Measurements from ENCODE around the gene CSMD2. TPM values are rescaled to one million over a fixed set of nuclear protein-coding genes. Genes with fewer than 3 reads are reported as not detected.

Gene CSMD2
- total RNA-seq, 1 experiment from 2014 or later, result not detected

DNA sequence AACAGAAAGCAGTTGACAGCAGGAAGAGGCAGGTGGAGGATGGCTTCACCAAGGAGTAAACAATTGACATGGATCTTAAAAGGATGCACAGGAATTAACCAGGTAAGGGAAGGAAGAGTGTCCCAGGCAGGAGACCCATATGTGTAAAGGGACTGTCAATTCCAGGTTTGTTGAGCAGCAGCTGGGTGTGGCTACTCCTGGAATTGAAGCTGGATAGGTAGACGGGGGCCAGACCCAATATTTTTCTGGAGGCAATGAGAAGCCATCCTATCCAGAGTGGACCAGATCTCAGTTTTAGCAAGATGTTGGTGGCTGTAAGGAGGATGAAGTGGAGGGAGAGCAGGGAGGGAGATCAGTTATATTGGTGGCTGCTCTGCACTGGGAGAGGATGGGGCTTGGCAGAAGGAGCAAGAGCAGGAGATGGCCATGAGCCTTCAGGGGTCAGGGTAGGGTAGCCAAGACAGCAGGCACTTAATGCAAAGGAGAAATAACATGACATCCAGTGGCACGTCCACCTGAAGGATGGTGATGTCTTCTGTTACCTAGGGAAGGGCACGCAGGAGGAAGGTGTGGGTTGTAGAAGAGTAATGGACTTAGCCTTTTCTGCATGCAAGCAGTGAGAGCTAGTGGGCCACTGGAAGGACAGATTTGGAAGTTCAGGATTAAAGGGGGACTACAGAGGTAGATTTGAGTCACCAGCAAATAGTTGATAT is 447.9 kb downstream of the CSMD2 start:
- Histone ChIP-seq H3K36me3 (ENCODE audit: low read depth) (no peaks in the 10 kb centered on the region), H3K27ac (no peak overlapping the region), H3K9me2 (ENCODE audit: insufficient read depth) (no peaks in the 10 kb centered on the region), H3K4me3 (no peak overlapping the region), H3K9me3 (ENCODE audit: insufficient read depth, low read depth) (no peaks in the 10 kb centered on the region), H3K4me2 (no peak overlapping the region), H4K20me1 (ENCODE audit: insufficient read depth) (no peaks in the 10 kb centered on the region), H2AFZ (no peak overlapping the region), H3K4me1 (replicated peaks; ENCODE audit: insufficient read depth) (no peaks in the 10 kb centered on the region), H3K27me3 (ENCODE audit: insufficient read depth, low read depth) (peaks cover 72% of the 10 kb centered on the region), H3K79me2 (ENCODE audit: low read depth) (no peaks in the 10 kb centered on the region), H3F3A (ENCODE audit: insufficient read depth, low read depth) (no peaks in the 10 kb centered on the region)
- ChIA-PET POLR2A (ENCODE audit: unreplicated experiment) (no interaction called here), CTCF (no interaction called here)
- BruUV-seq (replicated peaks), result no TSS peak
- intact Hi-C loops (cut with micrococcal nuclease; ENCODE audit: unreplicated experiment), result no loop called here
- TF ChIP-seq EZH2 (IDR thresholded peaks at IDR 0.05; ENCODE audit: low read depth), result no peak
- TF ChIP-seq, protein P1, sequence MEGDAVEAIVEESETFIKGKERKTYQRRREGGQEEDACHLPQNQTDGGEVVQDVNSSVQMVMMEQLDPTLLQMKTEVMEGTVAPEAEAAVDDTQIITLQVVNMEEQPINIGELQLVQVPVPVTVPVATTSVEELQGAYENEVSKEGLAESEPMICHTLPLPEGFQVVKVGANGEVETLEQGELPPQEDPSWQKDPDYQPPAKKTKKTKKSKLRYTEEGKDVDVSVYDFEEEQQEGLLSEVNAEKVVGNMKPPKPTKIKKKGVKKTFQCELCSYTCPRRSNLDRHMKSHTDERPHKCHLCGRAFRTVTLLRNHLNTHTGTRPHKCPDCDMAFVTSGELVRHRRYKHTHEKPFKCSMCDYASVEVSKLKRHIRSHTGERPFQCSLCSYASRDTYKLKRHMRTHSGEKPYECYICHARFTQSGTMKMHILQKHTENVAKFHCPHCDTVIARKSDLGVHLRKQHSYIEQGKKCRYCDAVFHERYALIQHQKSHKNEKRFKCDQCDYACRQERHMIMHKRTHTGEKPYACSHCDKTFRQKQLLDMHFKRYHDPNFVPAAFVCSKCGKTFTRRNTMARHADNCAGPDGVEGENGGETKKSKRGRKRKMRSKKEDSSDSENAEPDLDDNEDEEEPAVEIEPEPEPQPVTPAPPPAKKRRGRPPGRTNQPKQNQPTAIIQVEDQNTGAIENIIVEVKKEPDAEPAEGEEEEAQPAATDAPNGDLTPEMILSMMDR (conservative IDR thresholded peaks at IDR 0.05), result no peak
- no peak for DNase-seq

DNA sequence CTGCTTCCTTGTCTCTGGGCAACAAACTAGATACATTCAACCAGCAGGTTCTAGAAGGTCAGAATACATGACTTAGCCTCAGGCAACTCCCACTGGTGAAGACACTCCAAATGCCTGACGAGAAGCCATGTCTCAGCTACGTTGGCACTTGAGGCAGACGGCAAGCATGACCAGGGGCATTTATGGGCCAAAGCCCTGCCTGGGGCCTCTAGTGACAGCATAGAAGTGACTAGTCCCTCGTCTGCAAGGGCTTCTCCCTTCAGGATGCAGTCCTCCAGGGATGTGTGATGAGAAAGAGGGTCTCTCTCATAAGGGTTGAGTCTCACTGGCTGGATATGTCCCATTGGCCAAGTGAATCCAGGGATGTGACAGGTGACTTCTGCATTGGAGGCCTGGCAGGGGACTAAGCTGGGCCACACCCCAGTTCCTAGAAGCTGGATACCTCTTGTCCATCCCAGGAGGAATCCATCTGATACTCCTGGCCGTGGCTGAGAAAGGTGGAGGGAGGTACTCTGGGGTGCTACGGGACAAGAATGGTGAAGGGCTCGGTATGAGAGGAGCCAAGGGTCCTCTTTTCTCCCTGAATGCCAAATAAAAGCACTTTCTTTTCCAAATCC is 449.7 kb downstream of the CSMD2 start:
- no peak overlapping the region for H3K4me2 ChIP-seq
- H3K9me2 ChIP-seq (ENCODE audit: insufficient read depth), result no peaks in the 10 kb centered on the region
- no peaks in the 10 kb centered on the region for H3F3A ChIP-seq (ENCODE audit: insufficient read depth, low read depth)
- no peaks in the 10 kb centered on the region for H3K79me2 ChIP-seq (ENCODE audit: low read depth)
- TF ChIP-seq EZH2 (IDR thresholded peaks at IDR 0.05; ENCODE audit: low read depth), result no peak
- TF ChIP-seq, protein P1 (conservative IDR thresholded peaks at IDR 0.05), result no peak
- no TSS peak for BruUV-seq (replicated peaks)
- intact Hi-C loops (cut with micrococcal nuclease; ENCODE audit: unreplicated experiment), result no loop called here
- ChIA-PET CTCF (no interaction called here), POLR2A (ENCODE audit: unreplicated experiment) (no interaction called here)
- H3K4me3 ChIP-seq, result no peak overlapping the region
- peaks cover 70% of the 10 kb centered on the region for H3K27me3 ChIP-seq (ENCODE audit: insufficient read depth, low read depth)
- DNase-seq, result no peak
- H3K4me1 ChIP-seq (replicated peaks; ENCODE audit: insufficient read depth), result no peaks in the 10 kb centered on the region
- no peaks in the 10 kb centered on the region for H3K36me3 ChIP-seq (ENCODE audit: low read depth)
- no peak overlapping the region for H2AFZ ChIP-seq
- H4K20me1 ChIP-seq (ENCODE audit: insufficient read depth), result no peaks in the 10 kb centered on the region
- no peaks in the 10 kb centered on the region for H3K9me3 ChIP-seq (ENCODE audit: insufficient read depth, low read depth)
- H3K27ac ChIP-seq, result no peak overlapping the region

DNA sequence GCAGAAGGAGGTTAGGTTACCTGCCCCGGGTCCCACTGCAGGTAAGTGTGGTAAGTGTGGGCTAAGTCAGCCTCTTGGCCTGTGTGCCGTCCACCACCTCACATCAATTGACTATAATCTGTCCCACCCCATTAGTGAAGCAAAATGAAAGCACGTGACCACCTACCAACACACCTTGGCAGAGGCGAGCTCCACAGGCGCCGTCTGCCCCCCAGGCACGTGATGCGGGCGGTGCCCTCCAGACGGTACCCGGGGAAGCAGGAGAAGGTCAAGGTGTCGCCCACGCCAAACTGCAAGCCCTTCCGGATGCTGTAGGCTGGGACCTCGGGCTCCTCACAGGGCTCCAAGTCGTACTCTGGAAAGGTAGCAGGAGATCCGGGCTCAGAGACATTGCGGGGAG is 450.6 kb downstream of the CSMD2 start:
- no peak overlapping the region for H3K27ac ChIP-seq
- H3K79me2 ChIP-seq (ENCODE audit: low read depth), result no peaks in the 10 kb centered on the region
- no peaks in the 10 kb centered on the region for H3K9me3 ChIP-seq (ENCODE audit: insufficient read depth, low read depth)
- no peak overlapping the region for H3K4me2 ChIP-seq
- ChIA-PET CTCF (no interaction called here), POLR2A (ENCODE audit: unreplicated experiment) (no interaction called here)
- H3K4me3 ChIP-seq, result no peak overlapping the region
- peaks cover 70% of the 10 kb centered on the region for H3K27me3 ChIP-seq (ENCODE audit: insufficient read depth, low read depth)
- H3F3A ChIP-seq (ENCODE audit: insufficient read depth, low read depth), result no peaks in the 10 kb centered on the region
- H2AFZ ChIP-seq, result no peak overlapping the region
- no peaks in the 10 kb centered on the region for H4K20me1 ChIP-seq (ENCODE audit: insufficient read depth)
- H3K9me2 ChIP-seq (ENCODE audit: insufficient read depth), result no peaks in the 10 kb centered on the region
- no peak for DNase-seq
- TF ChIP-seq, protein P1 (conservative IDR thresholded peaks at IDR 0.05), result no peak
- TF ChIP-seq EZH2 (IDR thresholded peaks at IDR 0.05; ENCODE audit: low read depth), result no peak
- intact Hi-C loops (cut with micrococcal nuclease; ENCODE audit: unreplicated experiment), result no loop called here
- no peaks in the 10 kb centered on the region for H3K36me3 ChIP-seq (ENCODE audit: low read depth)
- no TSS peak for BruUV-seq (replicated peaks)
- no peaks in the 10 kb centered on the region for H3K4me1 ChIP-seq (replicated peaks; ENCODE audit: insufficient read depth)

All from PC-9 (cell line).